CD4-positive, alpha-beta memory T cell (primary cell): ENCODE data around the gene ADGRA3. TPM values are rescaled to one million over a fixed set of nuclear protein-coding genes. Genes with fewer than 3 reads are reported as not detected.

Source experiments
- CTCF ChIA-PET: fragments of 350-600 bp; sonication (Branson Sonifier 250); formaldehyde crosslinking; loops from one replicate; lab custom pipeline; 2021; ENCODE audit warnings: inconsistent platforms; ENCODE audit not compliant: partially characterized antibody; lab: Charles Lee
- POLR2A ChIA-PET: fragments of 350-600 bp; sonication (Branson Sonifier 250); formaldehyde crosslinking; loops from one replicate; lab custom pipeline; 2021; ENCODE audit not compliant: partially characterized antibody; lab: Charles Lee
- DNase-seq, 5 donors: peaks; one replicate each; pipeline versions ENCODE4 v3.0.0 to v3.0.0-alpha.2; 2020 to 2022; ENCODE audit warnings: mixed read lengths in 1 of 5
- H3K27ac ChIP-seq: one replicate; pipeline ENCODE4 v1.7.0; 2013; ENCODE audit warnings: low read depth, low read length
- H3K27me3 ChIP-seq: 2 replicates; pipeline ENCODE4 v1.7.0; 2013; ENCODE audit warnings: mild to moderate bottlenecking, low read length, moderate library complexity; ENCODE audit not compliant: insufficient read depth
- H3K36me3 ChIP-seq: 2 replicates; pipeline ENCODE4 v1.7.0; 2013; ENCODE audit warnings: mild to moderate bottlenecking, low read length, moderate library complexity; ENCODE audit not compliant: insufficient read depth
- H3K4me1 ChIP-seq: 2 replicates; pipeline ENCODE4 v1.7.0; 2013; ENCODE audit warnings: mild to moderate bottlenecking, low read length, moderate library complexity; ENCODE audit not compliant: insufficient read depth
- H3K4me3 ChIP-seq, 2 donors: one replicate each; pipeline ENCODE4 v1.7.0; 2013; ENCODE audit warnings: low read length in 2 of 2, mild to moderate bottlenecking in 1 of 2
- H3K9me3 ChIP-seq, 2 donors: one replicate each; pipeline ENCODE4 v1.7.0; 2013; ENCODE audit warnings: low read length in 2 of 2, control low read depth in 1 of 2; ENCODE audit not compliant: control insufficient read depth in 1 of 2
- H3K27ac Mint-ChIP-seq, 7 donors: one replicate each; pipeline ENCODE4 v1.8.0; 2020 to 2021; ENCODE audit warnings: mixed read lengths in 7 of 7, mild to moderate bottlenecking in 6 of 7, inconsistent platforms in 3 of 7, moderate library complexity in 3 of 7
- H3K27me3 Mint-ChIP-seq, 2 donors: one replicate each; pipeline ENCODE4 v1.8.0; 2020 to 2021; ENCODE audit warnings: mixed read lengths in 2 of 2
- H3K36me3 Mint-ChIP-seq, 2 donors: one replicate each; pipeline ENCODE4 v1.8.0; 2020 to 2021; ENCODE audit warnings: mixed read lengths in 2 of 2, inconsistent platforms in 1 of 2, mild to moderate bottlenecking in 1 of 2
- H3K4me1 Mint-ChIP-seq, 4 donors: one replicate each; pipeline ENCODE4 v1.8.0; 2020 to 2021; ENCODE audit warnings: mixed read lengths in 4 of 4, mild to moderate bottlenecking in 1 of 4
- H3K4me3 Mint-ChIP-seq, 8 donors: one replicate each; pipeline ENCODE4 v1.8.0; 2020 to 2021; ENCODE audit warnings: mixed read lengths in 8 of 8, mild to moderate bottlenecking in 7 of 8, moderate library complexity in 6 of 8, inconsistent platforms in 3 of 8
- H3K9me3 Mint-ChIP-seq, 8 donors: one replicate each; pipeline ENCODE4 v1.8.0; 2020 to 2021; ENCODE audit warnings: mixed read lengths in 8 of 8, mild to moderate bottlenecking in 5 of 8, inconsistent platforms in 3 of 8, moderate library complexity in 1 of 8
- intact Hi-C: fragments of 100-400 bp; cut with micrococcal nuclease; formaldehyde crosslinking; loops from one replicate; pipeline ENCODE4 v1.15.1; 2023
- polyA plus RNA-seq, 2 donors: library from polyadenylated mRNA; unstranded; fragments of 300-500 nt; fragmentation: Illumina TruSeq; gene quantifications; one replicate each; pipeline ENCODE4 v1.2.3, GENCODE V29; 2021
- total RNA-seq, 2 experiments: library from RNA; stranded (reverse); gene quantifications; one replicate each; pipeline ENCODE4 v1.2.3, GENCODE V29; 2021

ADGRA3 gene
- total and polyA plus RNA-seq, 4 experiments from 2014 or later = 0.09 to 0.30 (median 0.20) TPM; not detected in 1

- H3K27me3 Mint-ChIP-seq = no peaks in the 10 kb centered on the region
- H3K27me3 ChIP-seq = no peaks in the 10 kb centered on the region
- no peaks in the 10 kb centered on the region for H3K36me3 Mint-ChIP-seq
- no peaks in the 10 kb centered on the region for H3K4me1 ChIP-seq
- no peak overlapping the region for H3K27ac ChIP-seq
- intact Hi-C loops = no loop called here
- no peaks in the 10 kb centered on the region for H3K36me3 ChIP-seq
- CTCF ChIA-PET = no interaction called here
- no peak overlapping the region for H3K4me3 ChIP-seq
- no peak overlapping the region for H3K27ac Mint-ChIP-seq
- H3K9me3 Mint-ChIP-seq = peaks cover 0 to 9% (median 5%) of the 10 kb centered on the region in 8 donors
- POLR2A ChIA-PET = no interaction called here
- H3K4me1 Mint-ChIP-seq = no peaks in the 10 kb centered on the region
- H3K9me3 ChIP-seq = no peaks in the 10 kb centered on the region
- no peak for DNase-seq
- H3K4me3 Mint-ChIP-seq = no peak overlapping the region
Observed at GRCh38 chr4:22372986-22373385, 142.9 kb downstream of the ADGRA3 start.

GRCh38 chr4:22369901-22370562 is 145.8 kb downstream of the ADGRA3 start:
- Mint-ChIP-seq H3K4me1 (no peaks in the 10 kb centered on the region), H3K36me3 (no peaks in the 10 kb centered on the region), H3K27me3 (peaks cover 0 to under 1% of the 10 kb centered on the region in 2 donors), H3K4me3 (no peak overlapping the region), H3K9me3 (peaks cover 0 to 10% (median 4%) of the 10 kb centered on the region in 8 donors), H3K27ac (no peak overlapping the region)
- H3K9me3 ChIP-seq = no peaks in the 10 kb centered on the region
- no peaks in the 10 kb centered on the region for H3K36me3 ChIP-seq
- H3K27ac ChIP-seq = no peak overlapping the region
- H3K4me3 ChIP-seq = no peak overlapping the region
- no peaks in the 10 kb centered on the region for H3K27me3 ChIP-seq
- intact Hi-C loops = no loop called here
- ChIA-PET POLR2A (no interaction called here), CTCF (no interaction called here)
- H3K4me1 ChIP-seq = no peaks in the 10 kb centered on the region
- DNase-seq = no peak

- Histone ChIP-seq H3K27me3 (no peaks in the 10 kb centered on the region), H3K36me3 (no peaks in the 10 kb centered on the region), H3K9me3 (no peaks in the 10 kb centered on the region), H3K4me1 (no peaks in the 10 kb centered on the region), H3K4me3 (no peak overlapping the region), H3K27ac (no peak overlapping the region)
- no peak overlapping the region for H3K27ac Mint-ChIP-seq
- H3K9me3 Mint-ChIP-seq = peaks cover 0 to 19% (median 3%) of the 10 kb centered on the region in 8 donors
- no peaks in the 10 kb centered on the region for H3K4me1 Mint-ChIP-seq
- H3K27me3 Mint-ChIP-seq = peaks cover 0 to 2% of the 10 kb centered on the region in 2 donors
- ChIA-PET CTCF (no interaction called here), POLR2A (no interaction called here)
- DNase-seq = no peak
- H3K4me3 Mint-ChIP-seq = no peak overlapping the region
- H3K36me3 Mint-ChIP-seq = no peaks in the 10 kb centered on the region
- intact Hi-C loops = no loop called here
Observed at GRCh38 chr4:22363787-22364186, 152.1 kb downstream of the ADGRA3 start.

- CTCF ChIA-PET = no interaction called here
Observed at GRCh38 chr4:22363036-22363435, 152.8 kb downstream of the ADGRA3 start.

GRCh38 chr4:22356987-22357596 is 158.8 kb downstream of the ADGRA3 start:
- DNase-seq = no peak
- Mint-ChIP-seq H3K27me3 (no peaks in the 10 kb centered on the region), H3K36me3 (no peaks in the 10 kb centered on the region), H3K4me3 (no peak overlapping the region), H3K4me1 (no peaks in the 10 kb centered on the region), H3K9me3 (peaks cover 0 to 18% (median 11%) of the 10 kb centered on the region in 8 donors), H3K27ac (no peak overlapping the region)
- CTCF ChIA-PET = no interaction called here
- no peak overlapping the region for H3K4me3 ChIP-seq
- no peaks in the 10 kb centered on the region for H3K9me3 ChIP-seq
- intact Hi-C loops = no loop called here
- no peak overlapping the region for H3K27ac ChIP-seq
- no peaks in the 10 kb centered on the region for H3K4me1 ChIP-seq
- H3K27me3 ChIP-seq = no peaks in the 10 kb centered on the region
- H3K36me3 ChIP-seq = no peaks in the 10 kb centered on the region
- POLR2A ChIA-PET = no interaction called here

More at GRCh38 chr4:22363036-22363435, 152.8 kb downstream of the ADGRA3 start:
- no peaks in the 10 kb centered on the region for H3K27me3 ChIP-seq
- Mint-ChIP-seq H3K27me3 (peaks cover 0 to 2% of the 10 kb centered on the region in 2 donors), H3K9me3 (peaks cover 0 to 22% (median 4%) of the 10 kb centered on the region in 8 donors), H3K4me1 (no peaks in the 10 kb centered on the region), H3K4me3 (no peak overlapping the region), H3K27ac (no peak overlapping the region), H3K36me3 (no peaks in the 10 kb centered on the region)
- intact Hi-C loops = no loop called here
- H3K9me3 ChIP-seq = no peaks in the 10 kb centered on the region
- POLR2A ChIA-PET = no interaction called here
- H3K4me3 ChIP-seq = no peak overlapping the region
- no peak overlapping the region for H3K27ac ChIP-seq
- DNase-seq = no peak
- H3K4me1 ChIP-seq = no peaks in the 10 kb centered on the region
- H3K36me3 ChIP-seq = no peaks in the 10 kb centered on the region

GRCh38 chr4:22348410-22348809 is 167.5 kb downstream of the ADGRA3 start:
- CTCF ChIA-PET = no interaction called here
- intact Hi-C loops = no loop called here

GRCh38 chr4:22345678-22346077 is 170.2 kb downstream of the ADGRA3 start:
- H3K36me3 Mint-ChIP-seq = no peaks in the 10 kb centered on the region
- H3K9me3 Mint-ChIP-seq = peaks cover 0 to 8% (median 4%) of the 10 kb centered on the region in 8 donors
- Histone ChIP-seq H3K27me3 (no peaks in the 10 kb centered on the region), H3K4me1 (no peaks in the 10 kb centered on the region), H3K36me3 (no peaks in the 10 kb centered on the region), H3K9me3 (no peaks in the 10 kb centered on the region), H3K27ac (no peak overlapping the region), H3K4me3 (no peak overlapping the region)
- no peak overlapping the region for H3K27ac Mint-ChIP-seq
- ChIA-PET CTCF (no interaction called here), POLR2A (no interaction called here)
- H3K4me1 Mint-ChIP-seq = no peaks in the 10 kb centered on the region
- DNase-seq = no peak
- no peak overlapping the region for H3K4me3 Mint-ChIP-seq
- intact Hi-C loops = no loop called here
- no peaks in the 10 kb centered on the region for H3K27me3 Mint-ChIP-seq

More at GRCh38 chr4:22348410-22348809, 167.5 kb downstream of the ADGRA3 start:
- Mint-ChIP-seq H3K36me3 (no peaks in the 10 kb centered on the region), H3K4me1 (no peaks in the 10 kb centered on the region), H3K9me3 (peaks cover 0 to 16% (median 7%) of the 10 kb centered on the region in 8 donors), H3K27me3 (no peaks in the 10 kb centered on the region), H3K27ac (no peak overlapping the region), H3K4me3 (no peak overlapping the region)
- POLR2A ChIA-PET = no interaction called here
- Histone ChIP-seq H3K9me3 (no peaks in the 10 kb centered on the region), H3K27ac (no peak overlapping the region), H3K36me3 (no peaks in the 10 kb centered on the region), H3K4me3 (no peak overlapping the region), H3K4me1 (no peaks in the 10 kb centered on the region), H3K27me3 (no peaks in the 10 kb centered on the region)
- DNase-seq = no peak
